HEK293 (cell line): ENCODE results near the gene PDPR.
"Not testable (repeated sequence)": the region's sequence is repeated elsewhere in the genome, so short reads cannot be mapped to it uniquely, and the experiment has no call there.

Experiments used
- YY1 ChIP-seq: fragments of 450-650 bp; formaldehyde crosslinking; IDR thresholded peaks from 2 replicates; pipeline ENCODE4 v1.5.1; 2018; ENCODE audit warnings: missing biosample characterization, missing genetic modification characterization
- ZBTB6 ChIP-seq: fragments of 450-650 bp; formaldehyde crosslinking; IDR thresholded peaks from 2 replicates; pipeline ENCODE4 v1.5.1; 2017; ENCODE audit warnings: missing biosample characterization, missing genetic modification characterization
- ZBTB7A ChIP-seq: fragments of 450-650 bp; formaldehyde crosslinking; IDR thresholded peaks from 2 replicates; pipeline ENCODE4 v1.5.1; 2016; ENCODE audit warnings: low read depth, missing biosample characterization, missing genetic modification characterization
- ZNF10 ChIP-seq: fragments of 450-650 bp; formaldehyde crosslinking; IDR thresholded peaks from 2 replicates; pipeline ENCODE4 v1.5.1; 2017; ENCODE audit warnings: missing biosample characterization, missing genetic modification characterization
- ZNF138 ChIP-seq: fragments of 450-650 bp; formaldehyde crosslinking; IDR thresholded peaks from 2 replicates; pipeline ENCODE4 v1.5.1; 2016; ENCODE audit warnings: missing biosample characterization, missing genetic modification characterization, borderline replicate concordance
- ZNF274 ChIP-seq, 2 experiments: fragments of 200-500 bp in 1 of 2; fragments of 450-650 bp in 1 of 2; sonication (Bioruptor generic) in 1 of 2; formaldehyde crosslinking in 1 of 2; IDR thresholded peaks; 2 replicates each; pipeline versions ENCODE4 v1.5.1 to v1.6.1; 2014 to 2016; ENCODE audit warnings: borderline replicate concordance in 1 of 2, inconsistent platforms in 1 of 2, low read length in 1 of 2, missing biosample characterization in 1 of 2, missing genetic modification characterization in 1 of 2
- ZNF473 ChIP-seq: fragments of 450-650 bp; formaldehyde crosslinking; IDR thresholded peaks from 2 replicates; pipeline ENCODE4 v1.5.1; 2017; ENCODE audit warnings: missing biosample characterization, missing genetic modification characterization
- ZNF776 ChIP-seq: fragments of 450-650 bp; formaldehyde crosslinking; IDR thresholded peaks from 2 replicates; pipeline ENCODE4 v1.5.0; 2017; ENCODE audit warnings: missing biosample characterization, missing genetic modification characterization, borderline replicate concordance
- TF ChIP-seq, protein P1 (sequence below): fragments of 450-650 bp; formaldehyde crosslinking; IDR thresholded peaks from 2 replicates; pipeline ENCODE4 v1.5.1; 2016; ENCODE audit warnings: missing biosample characterization, missing genetic modification characterization

- not testable (repeated sequence) for TF ChIP-seq ZNF274 (IDR thresholded peaks at IDR 0.05; ENCODE audit: low read length); ZNF274 (tag by site-specific recombination; IDR thresholded peaks at IDR 0.05; ENCODE audit: borderline replicate concordance); ZNF473 (tag by site-specific recombination); ZNF10 (tag by site-specific recombination); ZNF138 (tag by site-specific recombination); ZBTB7A (tag by site-specific recombination); ZNF776 (tag by site-specific recombination); ZBTB6 (tag by site-specific recombination); YY1
- TF ChIP-seq, protein P1, sequence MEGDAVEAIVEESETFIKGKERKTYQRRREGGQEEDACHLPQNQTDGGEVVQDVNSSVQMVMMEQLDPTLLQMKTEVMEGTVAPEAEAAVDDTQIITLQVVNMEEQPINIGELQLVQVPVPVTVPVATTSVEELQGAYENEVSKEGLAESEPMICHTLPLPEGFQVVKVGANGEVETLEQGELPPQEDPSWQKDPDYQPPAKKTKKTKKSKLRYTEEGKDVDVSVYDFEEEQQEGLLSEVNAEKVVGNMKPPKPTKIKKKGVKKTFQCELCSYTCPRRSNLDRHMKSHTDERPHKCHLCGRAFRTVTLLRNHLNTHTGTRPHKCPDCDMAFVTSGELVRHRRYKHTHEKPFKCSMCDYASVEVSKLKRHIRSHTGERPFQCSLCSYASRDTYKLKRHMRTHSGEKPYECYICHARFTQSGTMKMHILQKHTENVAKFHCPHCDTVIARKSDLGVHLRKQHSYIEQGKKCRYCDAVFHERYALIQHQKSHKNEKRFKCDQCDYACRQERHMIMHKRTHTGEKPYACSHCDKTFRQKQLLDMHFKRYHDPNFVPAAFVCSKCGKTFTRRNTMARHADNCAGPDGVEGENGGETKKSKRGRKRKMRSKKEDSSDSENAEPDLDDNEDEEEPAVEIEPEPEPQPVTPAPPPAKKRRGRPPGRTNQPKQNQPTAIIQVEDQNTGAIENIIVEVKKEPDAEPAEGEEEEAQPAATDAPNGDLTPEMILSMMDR (tag by site-specific recombination): not testable (repeated sequence)
These were observed 28.6 kb downstream of the PDPR start for GRCh38 chr16:70142739-70143138.
